Fibroblast of peridontal ligament (primary cell): Measurements from ENCODE around the gene KRTAP5-8.
"Not testable (repeated sequence)": the region's sequence is repeated elsewhere in the genome, so short reads cannot be mapped to it uniquely, and the experiment has no call there.

ENCODE experiments used
- DNase-seq: peaks from one replicate; pipeline ENCODE4 v3.0.0-alpha.2; 2010; ENCODE audit errors: extremely low read depth

The KRTAP5-8 gene, protein sequence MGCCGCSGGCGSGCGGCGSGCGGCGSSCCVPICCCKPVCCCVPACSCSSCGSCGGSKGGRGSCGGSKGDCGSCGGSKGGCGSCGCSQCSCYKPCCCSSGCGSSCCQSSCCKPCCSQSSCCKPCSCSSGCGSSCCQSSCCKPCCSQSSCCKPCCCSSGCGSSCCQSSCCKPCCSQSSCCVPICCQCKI

GRCh38 chr11:71537977-71538665, at the start of gene KRTAP5-8:
Gene KRTAP5-8 (plus strand): TSS chr11:71538025. CDS start chr11:71538056, 31 bp downstream.
- DNase-seq = not testable (repeated sequence)

DNA sequence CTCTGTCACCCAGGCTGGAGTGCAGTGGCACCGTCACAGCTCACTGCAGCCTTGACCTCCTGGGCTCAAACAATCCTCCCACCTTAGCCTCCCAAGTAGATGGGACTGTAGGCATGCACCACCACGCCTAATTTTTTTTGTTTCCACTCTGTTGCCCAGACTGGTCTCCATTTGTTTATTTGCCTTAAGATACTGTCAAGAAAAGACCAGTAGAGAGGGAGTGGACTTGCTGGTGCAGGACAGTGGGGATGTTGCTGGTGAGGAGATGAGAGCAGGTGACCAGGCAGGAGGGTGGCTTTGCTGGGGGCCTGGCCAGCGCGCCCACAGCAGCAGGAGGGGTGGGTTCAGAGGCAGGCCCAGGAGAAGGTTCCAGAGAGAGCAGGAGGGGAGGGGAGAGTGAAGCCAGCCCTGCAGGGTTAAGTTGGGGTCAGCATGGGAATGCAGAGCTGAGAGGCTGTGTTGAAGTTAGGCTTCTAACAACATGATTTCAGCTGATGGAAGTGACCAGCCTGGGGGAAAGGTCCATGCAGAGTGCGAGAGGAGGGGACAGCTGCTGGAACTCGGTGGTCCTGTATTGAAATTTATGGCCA, 49.0 kb upstream of the KRTAP5-8 start:
- no peak for DNase-seq

GRCh38 chr11:71489311-71490043, 48.3 kb upstream of the KRTAP5-8 start:
- DNase-seq = peak; percentile 1

DNA sequence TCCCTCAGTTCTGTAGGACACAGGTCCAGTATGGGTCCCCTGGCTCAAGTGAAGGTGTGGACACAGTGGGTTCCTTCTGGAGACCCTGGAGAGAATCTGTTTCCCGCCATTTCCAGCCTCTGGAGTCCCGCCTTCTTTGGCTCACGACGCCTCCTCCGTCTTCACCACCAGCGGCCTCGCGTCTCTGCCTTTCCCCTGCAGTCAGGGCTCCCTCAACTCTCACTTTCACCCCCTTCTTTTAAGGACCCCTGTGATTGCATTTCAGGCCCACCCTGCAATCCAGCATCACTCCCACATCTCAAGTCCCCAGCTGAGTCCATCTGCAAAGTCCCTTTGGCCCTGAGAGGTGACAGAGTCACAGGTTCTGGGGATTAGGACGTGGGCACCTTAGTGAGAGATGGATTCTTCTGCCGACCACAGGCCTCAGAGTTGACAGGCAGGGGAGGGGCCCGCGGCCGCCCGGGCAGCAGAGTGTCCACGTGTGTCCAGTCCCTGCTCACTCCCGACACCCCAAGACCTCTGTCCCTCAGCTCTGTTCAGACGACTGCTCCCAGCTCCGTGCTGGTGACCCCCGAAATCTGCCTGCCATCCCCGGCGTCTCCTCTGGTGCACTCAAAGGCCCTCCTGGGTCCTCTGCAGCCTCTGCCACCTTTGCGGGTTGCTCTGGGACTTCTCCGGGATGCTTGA, 47.6 kb upstream of the KRTAP5-8 start:
- no peak for DNase-seq

GRCh38 chr11:71490731-71491390, 47.0 kb upstream of the KRTAP5-8 start:
- no peak for DNase-seq

- DNase-seq = no peak
These were observed 46.3 kb upstream of the KRTAP5-8 start for GRCh38 chr11:71491531-71491930.

DNA sequence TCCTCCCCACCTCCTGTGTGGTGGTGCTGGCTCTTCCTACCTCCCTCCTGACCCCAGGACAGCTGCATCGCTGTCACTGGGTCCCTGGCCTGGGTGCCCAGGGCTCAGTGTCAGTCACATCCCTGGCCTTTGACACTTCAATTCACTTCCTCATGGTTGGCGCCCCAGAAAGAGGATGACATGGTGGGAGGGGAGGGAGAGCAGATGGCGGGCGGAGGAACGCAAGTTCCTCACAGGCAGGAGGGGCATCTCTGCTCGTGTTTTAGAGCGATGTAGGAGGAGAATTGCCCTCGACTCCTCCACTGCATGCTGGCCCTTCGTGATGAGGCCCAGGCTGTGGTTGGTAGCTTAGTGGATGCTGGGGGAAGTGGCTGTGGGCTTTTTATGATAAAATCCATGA, 45.9 kb upstream of the KRTAP5-8 start:
- DNase-seq = no peak

- no peak for DNase-seq
These were observed 42.3 kb upstream of the KRTAP5-8 start for GRCh38 chr11:71495286-71496230.

- DNase-seq = no peak
These were observed 41.4 kb upstream of the KRTAP5-8 start for GRCh38 chr11:71496421-71496820.

GRCh38 chr11:71498091-71498490, 39.7 kb upstream of the KRTAP5-8 start:
- DNase-seq = no peak

DNA sequence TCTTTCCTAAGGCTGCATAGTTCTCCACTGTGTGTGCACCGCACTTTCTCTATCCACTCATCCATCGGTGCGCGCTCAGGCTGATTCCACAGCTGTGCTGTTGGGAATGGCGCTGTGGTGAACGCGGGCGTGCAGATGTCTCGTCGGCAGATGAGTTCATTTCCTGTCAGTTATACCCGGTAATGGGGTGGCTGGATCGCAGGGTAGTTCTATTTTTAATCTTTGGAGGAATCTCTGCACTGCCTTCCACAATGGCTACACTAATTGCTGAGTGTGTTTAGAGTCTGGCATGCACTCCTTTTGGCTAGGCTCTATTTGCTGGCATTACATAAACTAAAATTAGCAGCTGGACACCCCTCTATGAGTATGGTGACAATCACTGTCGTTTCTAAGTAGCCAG, 38.7 kb upstream of the KRTAP5-8 start:
- DNase-seq = no peak

DNA sequence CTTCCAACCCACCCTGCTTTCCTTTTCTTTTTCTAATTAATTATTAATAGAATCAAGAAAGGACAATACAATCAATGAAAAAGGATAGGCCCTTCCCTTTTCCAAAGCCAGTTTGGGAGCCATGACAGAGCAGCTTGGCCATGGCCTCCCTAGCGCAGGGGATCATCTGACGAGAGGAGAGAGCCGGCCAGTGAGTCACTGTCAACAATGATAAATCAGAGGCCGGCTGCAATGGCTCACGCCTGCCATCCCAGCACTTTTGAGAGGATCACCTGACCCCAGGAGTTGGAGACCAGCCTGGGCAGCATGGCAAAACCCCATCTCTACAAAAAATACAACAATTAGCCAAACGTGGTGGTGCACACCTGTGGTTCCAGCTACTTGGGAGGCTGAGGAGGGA, 38.3 kb upstream of the KRTAP5-8 start:
- no peak for DNase-seq

GRCh38 chr11:71500601-71501021, 37.2 kb upstream of the KRTAP5-8 start:
- no peak for DNase-seq

DNA sequence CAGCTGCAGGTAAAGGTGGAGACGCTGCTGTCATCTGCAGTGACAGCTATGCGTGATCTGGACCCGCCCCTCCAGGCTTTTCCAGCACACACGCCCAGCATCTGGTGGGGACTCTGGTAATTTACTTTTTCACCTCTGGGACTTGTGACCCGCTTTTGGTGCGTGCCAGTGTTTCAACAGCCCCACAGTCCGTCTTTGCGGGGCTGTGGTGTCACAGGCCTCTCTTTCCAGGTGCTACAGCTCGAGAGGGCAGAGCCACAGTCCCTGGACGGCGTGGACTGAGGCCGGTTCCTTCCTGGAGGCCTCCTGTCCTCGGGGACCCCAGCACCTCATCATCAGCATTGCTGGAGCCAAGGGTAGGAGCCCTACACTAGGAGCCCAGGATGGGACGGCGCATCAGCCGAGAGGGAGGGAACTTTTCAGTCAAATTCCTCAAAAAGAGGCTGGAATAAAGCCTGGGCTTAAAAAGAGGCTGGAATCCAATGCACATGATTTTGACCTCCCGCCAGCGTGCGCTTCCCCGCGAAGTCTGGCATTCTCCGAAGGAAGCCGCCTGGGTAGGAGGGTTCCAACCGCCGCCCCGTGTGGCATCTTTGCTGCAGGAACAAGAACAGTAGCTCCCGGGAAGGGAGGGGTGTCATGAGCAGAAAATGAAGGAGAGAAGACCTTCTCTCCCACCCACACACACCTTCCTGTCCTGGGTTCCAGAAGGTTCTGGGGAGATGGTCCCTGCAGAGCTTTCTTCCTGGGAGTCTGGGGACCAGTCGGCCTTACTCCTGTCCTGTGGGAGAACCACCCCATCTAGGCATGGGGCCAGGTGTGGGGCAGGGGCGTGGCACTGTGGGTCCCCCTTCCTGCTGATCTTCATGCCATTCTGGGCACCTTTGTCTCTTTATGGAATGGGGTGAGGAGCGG, 36.5 kb upstream of the KRTAP5-8 start:
- no peak for DNase-seq

GRCh38 chr11:71502026-71502425, 35.8 kb upstream of the KRTAP5-8 start:
- DNase-seq = no peak

DNA sequence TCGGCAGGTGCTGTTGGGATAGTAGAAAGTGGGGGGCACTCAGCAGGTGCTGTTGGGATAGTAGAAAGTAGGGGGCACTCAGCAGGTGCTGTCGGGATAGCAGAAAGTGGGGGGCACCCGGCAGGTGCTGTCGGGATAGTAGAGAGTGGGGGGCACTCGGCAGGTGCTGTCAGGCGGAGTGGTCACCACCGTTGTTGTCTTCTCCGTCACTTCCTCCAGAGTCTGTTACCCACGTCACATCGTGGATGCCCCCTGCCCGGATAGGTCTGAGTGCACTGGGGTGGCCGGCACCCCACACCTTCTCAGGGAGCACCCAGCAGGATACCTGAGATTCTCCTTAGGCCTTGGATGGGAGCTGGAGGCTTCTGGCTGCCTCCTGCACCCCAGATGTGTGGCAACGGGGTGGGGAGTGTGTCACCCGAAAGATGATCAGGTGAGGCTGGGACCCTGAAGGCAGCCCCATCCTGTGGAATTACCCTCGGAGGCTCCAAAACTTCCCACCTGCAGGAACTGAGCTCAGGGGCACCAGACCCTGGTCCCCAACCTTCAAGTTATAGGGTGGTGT, 34.9 kb upstream of the KRTAP5-8 start:
- DNase-seq = no peak

- no peak for DNase-seq
These were observed 33.3 kb upstream of the KRTAP5-8 start for GRCh38 chr11:71504531-71504930.

DNA sequence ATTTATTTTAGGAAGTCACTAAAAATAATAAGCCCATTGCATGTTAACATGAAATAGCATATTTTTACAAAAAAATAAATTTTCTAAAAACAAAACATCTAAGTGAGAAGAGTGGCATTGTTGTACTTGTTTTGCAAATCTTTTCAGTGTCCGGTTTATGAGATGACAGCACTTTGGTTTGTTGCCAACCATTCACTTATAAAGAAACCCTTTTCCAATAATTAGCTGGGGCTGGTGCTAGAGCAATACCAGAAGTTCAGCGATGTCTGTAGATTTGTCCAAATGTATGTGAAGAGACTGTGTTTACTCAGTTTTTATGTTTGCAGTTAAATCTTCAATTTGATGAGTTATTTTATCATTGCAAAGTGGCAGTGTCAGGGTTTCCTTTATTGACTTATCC, 32.8 kb upstream of the KRTAP5-8 start:
- DNase-seq = no peak

DNA sequence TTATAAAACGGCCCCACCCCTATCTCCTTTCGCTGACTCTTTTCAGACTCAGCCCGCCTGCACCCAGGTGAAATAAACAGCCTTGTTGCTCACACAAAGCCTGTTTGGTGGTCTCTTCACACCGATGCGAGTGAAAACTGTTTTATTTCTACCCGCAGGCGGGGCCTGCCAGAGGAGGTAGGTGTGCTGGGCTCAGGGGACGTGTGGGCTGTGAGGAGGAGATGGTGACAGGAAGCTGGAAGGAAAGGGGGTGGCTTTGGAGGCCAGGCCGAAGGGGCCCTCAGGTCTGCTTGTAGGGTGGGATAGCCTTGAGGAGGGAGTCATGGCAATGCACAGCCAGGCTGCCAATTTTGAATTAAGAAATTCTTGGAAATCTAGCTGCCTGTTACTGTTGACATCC, 32.0 kb upstream of the KRTAP5-8 start:
- DNase-seq = no peak
